Thyroid gland (tissue), 4 donors: ENCODE results near the gene PRR14.

ENCODE experiments used
- POLR2A ChIP-seq, 2 donors: fragments of 450-650 bp; IDR thresholded peaks; one replicate each; pipeline ENCODE4 v1.6.1; 2017; ENCODE audit warnings: antibody characterized with exemption in 2 of 2, mild to moderate bottlenecking in 2 of 2, moderate library complexity in 1 of 2
- TF ChIP-seq, protein P1 (sequence below), 6 experiments: fragments of 200-600 bp in 3 of 6; fragments of 450-650 bp in 3 of 6; sonication (generic) in 3 of 6; IDR thresholded peaks; one replicate each; pipeline ENCODE4 v1.5.1; 2016 to 2019; ENCODE audit warnings: antibody characterized with exemption in 6 of 6, mild to moderate bottlenecking in 2 of 6, inconsistent platforms in 1 of 6, moderate library complexity in 1 of 6

DNA sequence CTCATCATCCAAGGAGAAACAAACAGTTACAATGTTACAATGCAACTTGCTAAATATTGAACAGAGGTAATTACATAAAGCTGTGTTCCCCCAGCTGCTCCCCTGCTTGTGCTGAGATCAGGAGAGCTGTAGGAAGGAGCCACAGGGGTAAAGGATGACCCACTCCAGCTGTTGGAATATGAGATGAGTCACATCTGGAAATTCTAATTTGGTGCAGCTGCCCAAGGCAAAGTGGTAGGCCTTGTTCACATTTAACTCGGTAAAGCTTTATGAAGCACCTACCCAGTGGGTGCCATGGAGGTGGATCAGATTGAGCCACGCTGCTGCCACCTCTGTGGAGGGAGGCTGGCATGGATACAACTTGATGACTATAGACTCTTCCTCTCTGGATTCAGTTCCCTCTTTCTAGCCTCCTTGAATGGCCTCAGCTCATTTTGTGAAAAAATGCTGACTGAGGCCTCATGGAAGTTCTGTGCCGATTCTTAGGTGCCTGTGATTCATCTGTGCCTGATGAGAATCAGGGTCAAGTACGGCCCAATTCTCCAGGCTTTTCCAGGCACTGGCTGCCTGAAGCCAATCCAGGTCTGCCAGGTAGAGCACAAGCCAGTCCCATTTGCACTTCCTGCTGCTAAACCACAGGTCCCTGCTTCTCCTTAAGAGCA lies 48.0 kb upstream of the PRR14 start:
- TF ChIP-seq, protein P1, sequence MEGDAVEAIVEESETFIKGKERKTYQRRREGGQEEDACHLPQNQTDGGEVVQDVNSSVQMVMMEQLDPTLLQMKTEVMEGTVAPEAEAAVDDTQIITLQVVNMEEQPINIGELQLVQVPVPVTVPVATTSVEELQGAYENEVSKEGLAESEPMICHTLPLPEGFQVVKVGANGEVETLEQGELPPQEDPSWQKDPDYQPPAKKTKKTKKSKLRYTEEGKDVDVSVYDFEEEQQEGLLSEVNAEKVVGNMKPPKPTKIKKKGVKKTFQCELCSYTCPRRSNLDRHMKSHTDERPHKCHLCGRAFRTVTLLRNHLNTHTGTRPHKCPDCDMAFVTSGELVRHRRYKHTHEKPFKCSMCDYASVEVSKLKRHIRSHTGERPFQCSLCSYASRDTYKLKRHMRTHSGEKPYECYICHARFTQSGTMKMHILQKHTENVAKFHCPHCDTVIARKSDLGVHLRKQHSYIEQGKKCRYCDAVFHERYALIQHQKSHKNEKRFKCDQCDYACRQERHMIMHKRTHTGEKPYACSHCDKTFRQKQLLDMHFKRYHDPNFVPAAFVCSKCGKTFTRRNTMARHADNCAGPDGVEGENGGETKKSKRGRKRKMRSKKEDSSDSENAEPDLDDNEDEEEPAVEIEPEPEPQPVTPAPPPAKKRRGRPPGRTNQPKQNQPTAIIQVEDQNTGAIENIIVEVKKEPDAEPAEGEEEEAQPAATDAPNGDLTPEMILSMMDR (IDR thresholded peaks at IDR 0.05): no peak
- no peak for TF ChIP-seq POLR2A (IDR thresholded peaks at IDR 0.05)
